A549 (cell line): ENCODE data around the gene PRSS1. TPM values are rescaled to one million over a fixed set of nuclear protein-coding genes. Genes with fewer than 3 reads are reported as not detected.
"Not testable (repeated sequence)": the region's sequence is repeated elsewhere in the genome, so short reads cannot be mapped to it uniquely, and the experiment has no call there.

Experiments
- ATAC-seq, 2 experiments: fragments of 200-7000 bp in 1 of 2; fragments of >200 bp in 1 of 2; cut with Nextera tagmentation in 1 of 2; cut with Tn5 transposase in 1 of 2; 3 replicates each; pipeline versions ENCODE4 v1.8.0 to v1.9.1; 2018 to 2020; ENCODE audit warnings: mild to moderate bottlenecking in 1 of 2, moderate library complexity in 1 of 2
- CTCF ChIA-PET: fragments of 300-600 bp; sonication (Branson Sonifier 250); formaldehyde crosslinking; extraction: SDS; loops from one replicate; lab custom pipeline; 2021; ENCODE audit warnings: antibody characterized with exemption, inconsistent platforms; lab: Yijun Ruan, JAX
- POLR2A ChIA-PET: fragments of 350-600 bp; formaldehyde crosslinking; extraction: SDS; loops from one replicate; lab custom pipeline; 2021; ENCODE audit warnings: antibody characterized with exemption, inconsistent platforms; lab: Yijun Ruan, JAX
- DNase-seq, 2 experiments: peaks; one replicate each; pipeline versions ENCODE4 v3.0.0 to v3.0.0-alpha.2; 2011 to 2016; ENCODE audit warnings: low read depth in 1 of 2, low spot score in 1 of 2
- FAIRE-seq: peaks from 2 replicates; lab custom pipeline; 2011; peaks lifted over from hg19 to GRCh38; lab: Jason Lieb, UNC
- H3K27ac ChIP-seq, 2 experiments: fragments of >200 bp; sonication (Bioruptor Twin); formaldehyde crosslinking; 3 replicates each; pipeline ENCODE4 v1.5.1; 2016 to 2017
- H3K4me1 ChIP-seq: fragments of >200 bp; sonication (Bioruptor Twin); formaldehyde crosslinking; 3 replicates; pipeline ENCODE4 v1.6.1; 2016
- H3K4me2 ChIP-seq: fragments of >200 bp; sonication (Bioruptor Twin); formaldehyde crosslinking; 3 replicates; pipeline ENCODE4 v1.6.1; 2016
- H3K4me3 ChIP-seq: fragments of >200 bp; sonication (Bioruptor Twin); formaldehyde crosslinking; 3 replicates; pipeline ENCODE4 v1.5.1; 2016
- H3K9me3 ChIP-seq: fragments of >200 bp; sonication (Bioruptor Twin); formaldehyde crosslinking; 3 replicates; pipeline ENCODE4 v1.6.1; 2016
- CBX2 ChIP-seq: fragments of 200-600 bp; sonication (generic); IDR thresholded peaks from 2 replicates; pipeline ENCODE4 v1.6.1; 2016; ENCODE audit warnings: low read depth, mild to moderate bottlenecking, borderline replicate concordance
- CBX8 ChIP-seq: fragments of 200-600 bp; sonication (generic); IDR thresholded peaks from 2 replicates; pipeline ENCODE4 v1.6.1; 2016
- CHD2 ChIP-seq: fragments of 150-350 bp; IDR thresholded peaks from 2 replicates; pipeline ENCODE4 v1.6.1; 2014; ENCODE audit warnings: low read length; ENCODE audit not compliant: partially characterized antibody
- CHD4 ChIP-seq: fragments of 200-600 bp; sonication (generic); IDR thresholded peaks from 2 replicates; pipeline ENCODE4 v1.6.1; 2016; ENCODE audit warnings: antibody characterized with exemption, mild to moderate bottlenecking, borderline replicate concordance
- CTCF ChIP-seq: fragments of >200 bp; sonication (Bioruptor Twin); formaldehyde crosslinking; IDR thresholded peaks from 3 replicates; pipeline ENCODE4 v1.5.1; 2016
- E2F6 ChIP-seq: IDR thresholded peaks from 2 replicates; pipeline ENCODE4 v1.6.1; 2012; ENCODE audit warnings: low read depth, borderline replicate concordance
- EP300 ChIP-seq, 2 experiments: fragments of >200 bp; sonication (Bioruptor Twin); formaldehyde crosslinking; IDR thresholded peaks; 2 replicates in 1 of 2; 3 replicates in 1 of 2; pipeline ENCODE4 v1.6.1; 2016 to 2017
- GATA3 ChIP-seq: IDR thresholded peaks from 2 replicates; pipeline ENCODE4 v1.6.1; 2012; ENCODE audit warnings: borderline replicate concordance
- HEYL ChIP-seq: fragments of 250-450 bp; sonication (Bioruptor Pico); IDR thresholded peaks from 2 replicates; pipeline ENCODE4 v1.8.0; 2021; ENCODE audit warnings: mild to moderate bottlenecking, moderate library complexity
- HOXA7 ChIP-seq: fragments of 250-450 bp; sonication (Bioruptor Pico); IDR thresholded peaks from 2 replicates; pipeline ENCODE4 v1.5.0; 2020; ENCODE audit warnings: mild to moderate bottlenecking, moderate library complexity
- KDM1A ChIP-seq: fragments of 200-600 bp; sonication (generic); IDR thresholded peaks from 2 replicates; pipeline ENCODE4 v1.6.1; 2016; ENCODE audit warnings: low read depth, mild to moderate bottlenecking
- KDM5A ChIP-seq: fragments of 200-600 bp; sonication (generic); IDR thresholded peaks from 2 replicates; pipeline ENCODE4 v1.6.1; 2016; ENCODE audit warnings: antibody characterized with exemption, mild to moderate bottlenecking
- MAFK ChIP-seq: fragments of 450-650 bp; IDR thresholded peaks from 2 replicates; pipeline ENCODE4 v1.6.1; 2014; ENCODE audit not compliant: partially characterized antibody
- MYC ChIP-seq: IDR thresholded peaks from 2 replicates; pipeline ENCODE4 v1.6.1; 2012; ENCODE audit warnings: mild to moderate bottlenecking, inconsistent platforms, low read length, improper control_type of control experiment, borderline replicate concordance
- NFE2L2 ChIP-seq: fragments of 150-350 bp; conservative IDR thresholded peaks from 2 replicates; pipeline ENCODE4 v1.6.1; 2014; ENCODE audit warnings: low read length
- NR3C1 ChIP-seq: fragments of >200 bp; sonication (Bioruptor Twin); formaldehyde crosslinking; IDR thresholded peaks from 3 replicates; pipeline ENCODE4 v1.6.1; 2017
- PHF8 ChIP-seq: fragments of 200-600 bp; sonication (generic); IDR thresholded peaks from 2 replicates; pipeline ENCODE4 v1.6.1; 2016; ENCODE audit warnings: low read depth, mild to moderate bottlenecking, antibody characterized with exemption, moderate library complexity, borderline replicate concordance
- POLR2A ChIP-seq: IDR thresholded peaks from 2 replicates; pipeline ENCODE4 v1.6.1; 2012; ENCODE audit warnings: mild to moderate bottlenecking, low read length
- POLR2AphosphoS2 ChIP-seq: conservative IDR thresholded peaks from 2 replicates; pipeline ENCODE4 v1.6.1; 2012; ENCODE audit warnings: low read length, improper control_type of control experiment, inconsistent platforms
- RCOR1 ChIP-seq: fragments of 150-350 bp; IDR thresholded peaks from 2 replicates; pipeline ENCODE4 v1.6.1; 2014; ENCODE audit warnings: antibody characterized with exemption, low read length, low read depth
- RNF2 ChIP-seq: fragments of 200-600 bp; sonication (generic); IDR thresholded peaks from 2 replicates; pipeline ENCODE4 v1.6.1; 2016; ENCODE audit warnings: low read depth, mild to moderate bottlenecking, antibody characterized with exemption, moderate library complexity, borderline replicate concordance
- TFCP2L1 ChIP-seq: fragments of 250-450 bp; sonication (Bioruptor Pico); IDR thresholded peaks from 2 replicates; pipeline ENCODE4 v1.5.0; 2021; ENCODE audit warnings: mild to moderate bottlenecking
- ZFP36 ChIP-seq: fragments of 450-650 bp; IDR thresholded peaks from 2 replicates; pipeline ENCODE4 v1.6.1; 2014; ENCODE audit warnings: borderline replicate concordance; ENCODE audit not compliant: partially characterized antibody
- ZSCAN20 ChIP-seq: fragments of 250-450 bp; sonication (Bioruptor Pico); IDR thresholded peaks from 2 replicates; pipeline ENCODE4 v1.8.0; 2022; ENCODE audit warnings: mild to moderate bottlenecking, moderate library complexity
- WGBS: methylation state at CpG from one replicate; pipeline ENCODE4 v1.1.6; 2017; ENCODE audit errors: missing lambda C conversion rate; 5-methylcytosine and 5-hydroxymethylcytosine counted together
- polyA minus RNA-seq: library from RNA; depleted of rRNA, polyadenylated mRNA; stranded (reverse); fragments of >200 nt; gene quantifications from 2 replicates; pipeline ENCODE4 v1.2.3, GENCODE V29; 2011; rRNA and poly(A)+ RNA removed
- polyA plus RNA-seq, 4 experiments: library from polyadenylated mRNA; depleted of rRNA in 3 of 4; stranded (reverse); fragments of >200 nt; fragmentation: RNase III in 1 of 4; extraction: RNeasy Plus Mini Kit Qiagen cat#74134 plus additional on column Dnase treatment in 1 of 4; gene quantifications; 2 replicates in 3 of 4; 3 replicates in 1 of 4; pipeline ENCODE4 v1.2.3, GENCODE V29; 2011 to 2017
- TF ChIP-seq, protein P1 (sequence below): fragments of 150-350 bp; IDR thresholded peaks from 2 replicates; pipeline ENCODE4 v1.6.1; 2014; ENCODE audit warnings: low read depth, mild to moderate bottlenecking, low read length

Gene PRSS1
- polyA plus RNA-seq (2011; rRNA removed) (not detected in 2 replicates), polyA plus RNA-seq (2017; fragmentation: RNase III; extraction: RNeasy Plus Mini Kit Qiagen cat#74134 plus additional on column Dnase treatment) (not detected in 3 replicates), polyA minus RNA-seq (not detected in 2 replicates)
- not detected in 2 replicates for polyA plus RNA-seq (2012; cell fraction: cytosol; rRNA removed)
- not detected in 2 replicates for polyA plus RNA-seq (2012; cell fraction: nucleus; rRNA removed)

GRCh38 chr7:142749218-142749993 lies at the start of gene PRSS1:
TSS of gene PRSS1 (plus strand) at chr7:142749472. CDS start at chr7:142749485, 13 bp downstream.
- TF ChIP-seq HEYL (no peak), KDM1A (no peak), GATA3 (no peak), NFE2L2 (no peak), POLR2AphosphoS2 (no peak), TFCP2L1 (no peak), RNF2 (no peak), MYC (no peak), PHF8 (no peak), EP300 (IDR thresholded peaks at IDR 0.05) (no peak), ZFP36 (no peak)
- TF ChIP-seq, all 56 proteins: peak for 0
- DNase-seq (no peak), FAIRE-seq (no peak), ATAC-seq (no peak)
- ChIA-PET POLR2A (no interaction called here), CTCF (interaction anchor here (1.0 kb wide), 2 partner anchors 33 to 35 kb away, joined by 3 read pairs; no protein-coding TSS in a partner anchor)
- Histone ChIP-seq H3K9me3 (no peaks in the 10 kb centered on the region), H3K27ac (no peak within 1 kb of the TSS), H3K4me3 (no peak within 1 kb of the TSS), H3K4me2 (no peak within 1 kb of the TSS), H3K4me1 (no peaks in the 10 kb centered on the region)
- 13% methylated on average over 11 of the region's 11 CpGs for WGBS

DNA sequence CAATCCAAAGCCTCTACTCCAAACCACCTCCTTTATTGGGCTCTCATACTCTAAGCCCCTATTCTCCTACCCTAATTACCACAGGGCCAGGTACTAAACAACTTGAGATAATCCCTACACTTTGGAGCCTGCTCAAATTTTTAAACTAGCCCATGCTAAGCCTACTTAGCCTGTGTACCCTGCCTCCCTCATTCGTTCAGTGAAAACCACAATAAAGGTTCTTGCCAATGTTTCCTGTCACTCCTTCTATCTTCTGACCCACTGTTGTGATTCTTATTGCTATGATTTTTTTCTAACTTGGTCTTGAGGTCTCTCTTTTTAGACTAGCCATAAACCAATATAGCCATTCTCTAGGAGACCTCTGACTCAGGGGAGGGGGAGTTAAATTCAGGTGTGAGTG lies 48.3 kb upstream of the PRSS1 start:
- H3K4me2 ChIP-seq, H3K27ac ChIP-seq, FAIRE-seq, POLR2A ChIA-PET, H3K4me1 ChIP-seq, H3K9me3 ChIP-seq, H3K4me3 ChIP-seq, ATAC-seq, DNase-seq, CTCF ChIA-PET: not testable (repeated sequence)
- 0% methylated on average over 1 of the region's 1 CpG for WGBS

GRCh38 chr7:142703655-142704305 lies 45.5 kb upstream of the PRSS1 start:
- Histone ChIP-seq H3K4me1 (no peaks in the 10 kb centered on the region), H3K27ac (no peak overlapping the region), H3K4me3 (no peak overlapping the region), H3K9me3 (no peaks in the 10 kb centered on the region), H3K4me2 (no peak overlapping the region)
- no peak for TF ChIP-seq KDM5A
- no peak for TF ChIP-seq CHD4
- no peak for TF ChIP-seq E2F6
- TF ChIP-seq CBX8 = no peak
- no peak for TF ChIP-seq RNF2
- no peak for TF ChIP-seq EP300 (IDR thresholded peaks at IDR 0.05)
- TF ChIP-seq NFE2L2 = no peak
- TF ChIP-seq POLR2A = no peak
- TF ChIP-seq RCOR1 = no peak
- TF ChIP-seq CTCF = no peak
- no peak for TF ChIP-seq ZSCAN20 (CRISPR knock-in tag)
- no peak for TF ChIP-seq NR3C1
- TF ChIP-seq MAFK = no peak
- TF ChIP-seq, protein P1, sequence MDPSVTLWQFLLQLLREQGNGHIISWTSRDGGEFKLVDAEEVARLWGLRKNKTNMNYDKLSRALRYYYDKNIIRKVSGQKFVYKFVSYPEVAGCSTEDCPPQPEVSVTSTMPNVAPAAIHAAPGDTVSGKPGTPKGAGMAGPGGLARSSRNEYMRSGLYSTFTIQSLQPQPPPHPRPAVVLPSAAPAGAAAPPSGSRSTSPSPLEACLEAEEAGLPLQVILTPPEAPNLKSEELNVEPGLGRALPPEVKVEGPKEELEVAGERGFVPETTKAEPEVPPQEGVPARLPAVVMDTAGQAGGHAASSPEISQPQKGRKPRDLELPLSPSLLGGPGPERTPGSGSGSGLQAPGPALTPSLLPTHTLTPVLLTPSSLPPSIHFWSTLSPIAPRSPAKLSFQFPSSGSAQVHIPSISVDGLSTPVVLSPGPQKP = no peak
- no peak for TF ChIP-seq CBX2
- no peak for TF ChIP-seq HOXA7 (CRISPR knock-in tag)
- no peak for TF ChIP-seq POLR2AphosphoS2
- TF ChIP-seq KDM1A = no peak
- no peak for TF ChIP-seq CHD2
- CTCF ChIA-PET = no interaction called here
- no peak for DNase-seq
- 21% methylated on average over 9 of the region's 9 CpGs for WGBS
- POLR2A ChIA-PET = no interaction called here
- no peak for ATAC-seq
- FAIRE-seq = no peak

- H3K27ac ChIP-seq, H3K4me2 ChIP-seq, H3K4me1 ChIP-seq, FAIRE-seq, DNase-seq, POLR2A ChIA-PET, H3K4me3 ChIP-seq, ATAC-seq, H3K9me3 ChIP-seq: not testable (repeated sequence)
- CTCF ChIA-PET = interaction anchor here (1.2 kb wide), 1 partner anchor 102 kb away, joined by 3 read pairs; no protein-coding TSS in a partner anchor
These were observed 40.5 kb upstream of the PRSS1 start for GRCh38 chr7:142708726-142709125.
